ENCODE data around the gene AKR7A3. TPM values are rescaled to one million over a fixed set of nuclear protein-coding genes. Genes with fewer than 3 reads are reported as not detected.

AKR7A3 gene
- total and polyA plus RNA-seq, 2 of the 4 experiments (the other 2 are of a cell fraction): 0.18 to 0.62 TPM

- ChIA-PET CTCF (no interaction called here), POLR2A (ENCODE audit: unreplicated experiment) (no interaction called here)
- BruUV-seq (replicated peaks): no TSS peak
- Histone ChIP-seq H2BK120ac (ENCODE audit: low read depth, low read length) (no peak overlapping the region), H3K36me3 (ENCODE audit: control insufficient read depth, insufficient read depth, low read length) (peaks cover 56% of the 10 kb centered on the region), H3K9me3 (ENCODE audit: control insufficient read depth, insufficient read depth, low read length) (no peaks in the 10 kb centered on the region), H3K9ac (ENCODE audit: low read depth, low read length) (no peak overlapping the region), H2AFZ (replicated peaks; ENCODE audit: low read length, poor library complexity) (peak overlapping the region; percentile 58), H3K14ac (replicated peaks; ENCODE audit: low read depth, low read length) (no peak overlapping the region), H4K8ac (ENCODE audit: low read depth in 2 of 2, low read length in 2 of 2) (no peak overlapping the region), H3K4me1 (ENCODE audit: control insufficient read depth, insufficient read depth, low read length) (no peaks in the 10 kb centered on the region), H2BK5ac (ENCODE audit: low read depth, low read length, poor library complexity, severe bottlenecking) (no peak overlapping the region), H3K4me3 (ENCODE audit: insufficient read depth, low read depth, low read length) (no peak overlapping the region), H3K79me1 (ENCODE audit: low read depth in 1 of 2, low read length in 2 of 2) (peaks cover 0 to 4% of the 10 kb centered on the region in 2 experiments; a peak in 1 of 4 replicates), H3K27me3 (ENCODE audit: control insufficient read depth, insufficient read depth, low read length) (no peaks in the 10 kb centered on the region), H4K20me1 (ENCODE audit: insufficient read depth, low read length) (peaks cover 5% of the 10 kb centered on the region), H2BK20ac (ENCODE audit: low read depth, low read length) (no peak overlapping the region), H3K4ac (ENCODE audit: low read depth, low read length) (no peak overlapping the region), H2AK5ac (ENCODE audit: low read depth, low read length) (no peak overlapping the region), H3K56ac (ENCODE audit: extremely low read depth, insufficient read depth, low read length) (no peak overlapping the region), H4K91ac (ENCODE audit: insufficient read depth, low read depth, low read length) (no peak overlapping the region), H4K5ac (ENCODE audit: low read depth, low read length) (no peak overlapping the region), H3K18ac (ENCODE audit: low read depth, low read length) (no peak overlapping the region), H3K23ac (ENCODE audit: low read depth, low read length) (no peak overlapping the region), H3K9me1 (ENCODE audit: insufficient read depth, low read length) (peaks cover 6% of the 10 kb centered on the region; the same call in 1 of the 2 replicates), H2BK15ac (ENCODE audit: low read depth, low read length) (no peak overlapping the region), H2AK9ac (replicated peaks; ENCODE audit: low read depth, low read length, poor library complexity) (no peak overlapping the region), H3K4me2 (ENCODE audit: low read depth, low read length) (no peak overlapping the region), H3K27ac (ENCODE audit: insufficient read depth, low read length) (no peak overlapping the region)
- TF ChIP-seq, protein P1, sequence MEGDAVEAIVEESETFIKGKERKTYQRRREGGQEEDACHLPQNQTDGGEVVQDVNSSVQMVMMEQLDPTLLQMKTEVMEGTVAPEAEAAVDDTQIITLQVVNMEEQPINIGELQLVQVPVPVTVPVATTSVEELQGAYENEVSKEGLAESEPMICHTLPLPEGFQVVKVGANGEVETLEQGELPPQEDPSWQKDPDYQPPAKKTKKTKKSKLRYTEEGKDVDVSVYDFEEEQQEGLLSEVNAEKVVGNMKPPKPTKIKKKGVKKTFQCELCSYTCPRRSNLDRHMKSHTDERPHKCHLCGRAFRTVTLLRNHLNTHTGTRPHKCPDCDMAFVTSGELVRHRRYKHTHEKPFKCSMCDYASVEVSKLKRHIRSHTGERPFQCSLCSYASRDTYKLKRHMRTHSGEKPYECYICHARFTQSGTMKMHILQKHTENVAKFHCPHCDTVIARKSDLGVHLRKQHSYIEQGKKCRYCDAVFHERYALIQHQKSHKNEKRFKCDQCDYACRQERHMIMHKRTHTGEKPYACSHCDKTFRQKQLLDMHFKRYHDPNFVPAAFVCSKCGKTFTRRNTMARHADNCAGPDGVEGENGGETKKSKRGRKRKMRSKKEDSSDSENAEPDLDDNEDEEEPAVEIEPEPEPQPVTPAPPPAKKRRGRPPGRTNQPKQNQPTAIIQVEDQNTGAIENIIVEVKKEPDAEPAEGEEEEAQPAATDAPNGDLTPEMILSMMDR (conservative IDR thresholded peaks at IDR 0.05; ENCODE audit: low read depth, low read length): no peak
- TF ChIP-seq RAD21 (IDR thresholded peaks at IDR 0.05; ENCODE audit: low read length) (no peak), FOS (IDR thresholded peaks at IDR 0.05; ENCODE audit: low read depth, low read length) (no peak), POLR2A (IDR thresholded peaks at IDR 0.05; ENCODE audit: low read depth, low read length) (no peak), BHLHE40 (IDR thresholded peaks at IDR 0.05; ENCODE audit: low read depth, low read length) (no peak), ELK1 (IDR thresholded peaks at IDR 0.05; ENCODE audit: borderline replicate concordance, low read depth, low read length) (no peak), CHD1 (IDR thresholded peaks at IDR 0.05; ENCODE audit: low read depth, low read length) (no peak), MXI1 (IDR thresholded peaks at IDR 0.05; ENCODE audit: borderline replicate concordance, low read depth, low read length) (no peak), MAZ (IDR thresholded peaks at IDR 0.05; ENCODE audit: borderline replicate concordance, low read depth, low read length) (no peak), CEBPB (IDR thresholded peaks at IDR 0.05; ENCODE audit: low read depth, low read length) (no peak), MAFK (IDR thresholded peaks at IDR 0.05; ENCODE audit: low read depth, low read length) (no peak), RCOR1 (IDR thresholded peaks at IDR 0.05; ENCODE audit: insufficient replicate concordance, low read length) (no peak), RFX5 (IDR thresholded peaks at IDR 0.05; ENCODE audit: low read depth, low read length) (no peak), SMC3 (IDR thresholded peaks at IDR 0.05; ENCODE audit: low read depth, low read length) (no peak), NFE2L2 (IDR thresholded peaks at IDR 0.05; ENCODE audit: low read depth, low read length) (no peak)
- TF ChIP-seq, protein P2, sequence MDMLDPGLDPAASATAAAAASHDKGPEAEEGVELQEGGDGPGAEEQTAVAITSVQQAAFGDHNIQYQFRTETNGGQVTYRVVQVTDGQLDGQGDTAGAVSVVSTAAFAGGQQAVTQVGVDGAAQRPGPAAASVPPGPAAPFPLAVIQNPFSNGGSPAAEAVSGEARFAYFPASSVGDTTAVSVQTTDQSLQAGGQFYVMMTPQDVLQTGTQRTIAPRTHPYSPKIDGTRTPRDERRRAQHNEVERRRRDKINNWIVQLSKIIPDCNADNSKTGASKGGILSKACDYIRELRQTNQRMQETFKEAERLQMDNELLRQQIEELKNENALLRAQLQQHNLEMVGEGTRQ (IDR thresholded peaks at IDR 0.05; ENCODE audit: low read depth, low read length): no peak
- intact Hi-C loops (cut with micrococcal nuclease): no loop called here
- dilution Hi-C loops (cut with HindIII; ENCODE audit: low sequenced_read_pairs, unreplicated experiment): no loop called here
- in situ Hi-C loops (cut with MboI; ENCODE audit: low sequenced_read_pairs): no loop called here
- DNase-seq (no peak), ATAC-seq (ENCODE audit: low read depth) (no peak)
- WGBS, 2 experiments (ENCODE audit: extremely low coverage in 2 of 2, insufficient read length in 1 of 2): 92% methylated on average over 6 of the region's 18 CpGs; no CpG with 5 or more reads in 1 of the 2 experiments
Measured at GRCh38 chr1:19328486-19328885, 39.9 kb upstream of the AKR7A3 start.

Data from IMR-90 (cell line).